Neural progenitor cell (in vitro differentiated cells): ENCODE results near the gene RNF212. TPM values are rescaled to one million over a fixed set of nuclear protein-coding genes. Genes with fewer than 3 reads are reported as not detected.

Experiments
- DNase-seq: peaks from one replicate; pipeline ENCODE4 v3.0.0-alpha.2; 2016; ENCODE audit warnings: low spot score
- H2AFZ ChIP-seq: fragments of 200-600 bp; sonication (generic); replicated peaks from 2 replicates; pipeline ENCODE4 v1.6.1; 2016; ENCODE audit warnings: antibody characterized with exemption
- H3F3A ChIP-seq: fragments of 200-600 bp; sonication (generic); 2 replicates; pipeline ENCODE4 v1.6.1; 2016; ENCODE audit warnings: antibody characterized with exemption, low read depth
- H3K27ac ChIP-seq: fragments of 200-600 bp; sonication (generic); 2 replicates; pipeline ENCODE4 v1.5.1; 2016; ENCODE audit warnings: mild to moderate bottlenecking
- H3K27me3 ChIP-seq: fragments of 200-600 bp; sonication (generic); 2 replicates; pipeline ENCODE4 v1.6.1; 2016; ENCODE audit warnings: mild to moderate bottlenecking, moderate library complexity
- H3K36me3 ChIP-seq: fragments of 200-600 bp; sonication (generic); 2 replicates; pipeline ENCODE4 v1.5.1; 2016
- H3K4me1 ChIP-seq: fragments of 200-600 bp; sonication (generic); 2 replicates; pipeline ENCODE4 v1.6.1; 2016; ENCODE audit warnings: mixed run types
- H3K4me2 ChIP-seq: fragments of 200-600 bp; sonication (generic); 2 replicates; pipeline ENCODE4 v1.6.1; 2016
- H3K4me3 ChIP-seq: fragments of 200-600 bp; sonication (generic); 2 replicates; pipeline ENCODE4 v1.5.1; 2016
- H3K79me2 ChIP-seq: fragments of 200-600 bp; sonication (generic); 2 replicates; pipeline ENCODE4 v1.6.1; 2016; ENCODE audit warnings: low read depth
- H3K9ac ChIP-seq: fragments of 200-600 bp; sonication (generic); 2 replicates; pipeline ENCODE4 v1.6.1; 2016
- H3K9me3 ChIP-seq: fragments of 200-600 bp; sonication (generic); 2 replicates; pipeline ENCODE4 v1.5.1; 2016; ENCODE audit warnings: low read depth
- H4K20me1 ChIP-seq: fragments of 200-600 bp; sonication (generic); 2 replicates; pipeline ENCODE4 v1.6.1; 2016; ENCODE audit warnings: low read depth
- H3K27ac Mint-ChIP-seq: 3 replicates; pipeline ENCODE4 v1.8.0; 2021; ENCODE audit warnings: mixed read lengths
- H3K27me3 Mint-ChIP-seq: 2 replicates; pipeline ENCODE4 v1.8.0; 2022; ENCODE audit warnings: low read depth, mild to moderate bottlenecking, inconsistent platforms, moderate library complexity, mixed read lengths; ENCODE audit not compliant: insufficient read depth
- H3K36me3 Mint-ChIP-seq: 3 replicates; pipeline ENCODE4 v1.8.0; 2021; ENCODE audit warnings: mixed read lengths
- H3K4me1 Mint-ChIP-seq: 3 replicates; pipeline ENCODE4 v1.8.0; 2021; ENCODE audit warnings: mixed read lengths
- H3K4me3 Mint-ChIP-seq: 3 replicates; pipeline ENCODE4 v1.8.0; 2021; ENCODE audit warnings: mild to moderate bottlenecking, moderate library complexity, mixed read lengths
- H3K9me3 Mint-ChIP-seq: 3 replicates; pipeline ENCODE4 v1.8.0; 2020; ENCODE audit warnings: mixed read lengths
- CTCF ChIP-seq: fragments of 200-600 bp; sonication (generic); IDR thresholded peaks from 2 replicates; pipeline ENCODE4 v1.5.1; 2017; ENCODE audit warnings: antibody characterized with exemption, mild to moderate bottlenecking
- EZH2 ChIP-seq: fragments of 200-600 bp; sonication (generic); IDR thresholded peaks from 2 replicates; pipeline ENCODE4 v1.6.1; 2017; ENCODE audit warnings: antibody characterized with exemption, mild to moderate bottlenecking, moderate library complexity
- EZH2phosphoT487 ChIP-seq: fragments of 200-600 bp; sonication (generic); IDR thresholded peaks from 2 replicates; pipeline ENCODE4 v1.6.1; 2017; ENCODE audit warnings: antibody characterized with exemption
- total RNA-seq: library from RNA; depleted of rRNA; stranded (reverse); fragments of >200 nt; gene quantifications from 2 replicates; pipeline ENCODE4 v1.2.3, GENCODE V29; 2015; ENCODE audit warnings: low replicate concordance

The RNF212 gene
- 3.4 and 3.7 TPM in 2 replicates for total RNA-seq

GRCh38 chr4:1113311-1114009, at the start of gene RNF212:
TSS of gene RNF212 (minus strand) at chr4:1113564. CDS start at chr4:1113464, 100 bp downstream.
- Histone ChIP-seq H3K9ac (no peak within 1 kb of the TSS), H3K4me3 (peak within 1 kb of the TSS; percentile 27), H3K4me2 (peak within 1 kb of the TSS; percentile 70), H3K9me3 (no peaks in the 10 kb centered on the region), H3K27me3 (peaks cover 90% of the 10 kb centered on the region), H3F3A (no peaks in the 10 kb centered on the region), H4K20me1 (no peaks in the 10 kb centered on the region), H3K36me3 (no peaks in the 10 kb centered on the region), H3K4me1 (no peaks in the 10 kb centered on the region), H3K27ac (no peak within 1 kb of the TSS), H3K79me2 (no peaks in the 10 kb centered on the region), H2AFZ (peak within 1 kb of the TSS; percentile 95)
- DNase-seq, result peak; percentile 39
- no peaks in the 10 kb centered on the region for H3K36me3 Mint-ChIP-seq
- H3K4me3 Mint-ChIP-seq, result no peak within 1 kb of the TSS
- peak; percentile 51 for TF ChIP-seq EZH2
- TF ChIP-seq EZH2phosphoT487, result no peak
- no peak for TF ChIP-seq CTCF
- peaks cover 3% of the 10 kb centered on the region for H3K9me3 Mint-ChIP-seq
- no peak within 1 kb of the TSS for H3K27ac Mint-ChIP-seq
- peaks cover 22% of the 10 kb centered on the region for H3K4me1 Mint-ChIP-seq
- peaks cover 10% of the 10 kb centered on the region for H3K27me3 Mint-ChIP-seq

- Histone ChIP-seq H3K9me3 (no peaks in the 10 kb centered on the region), H3K4me2 (no peak overlapping the region), H3K4me1 (no peaks in the 10 kb centered on the region), H2AFZ (no peak overlapping the region), H3K9ac (no peak overlapping the region), H4K20me1 (no peaks in the 10 kb centered on the region), H3K79me2 (no peaks in the 10 kb centered on the region), H3F3A (no peaks in the 10 kb centered on the region), H3K36me3 (no peaks in the 10 kb centered on the region), H3K27me3 (peaks cover 77% of the 10 kb centered on the region), H3K27ac (no peak overlapping the region), H3K4me3 (no peak overlapping the region)
- Mint-ChIP-seq H3K27me3 (peaks cover 5% of the 10 kb centered on the region), H3K4me3 (no peak overlapping the region), H3K9me3 (peaks cover 14% of the 10 kb centered on the region), H3K4me1 (no peaks in the 10 kb centered on the region), H3K36me3 (no peaks in the 10 kb centered on the region), H3K27ac (no peak overlapping the region)
- DNase-seq, result no peak
- no peak for TF ChIP-seq CTCF
- no peak for TF ChIP-seq EZH2phosphoT487
- TF ChIP-seq EZH2, result no peak
Measured at GRCh38 chr4:1160351-1160750, 47.0 kb upstream of the RNF212 start.

GRCh38 chr4:1156069-1156468, 42.7 kb upstream of the RNF212 start:
- no peak overlapping the region for H3K27ac ChIP-seq
- no peaks in the 10 kb centered on the region for H3K36me3 Mint-ChIP-seq

More at GRCh38 chr4:1156069-1156468, 42.7 kb upstream of the RNF212 start:
- H3K27me3 Mint-ChIP-seq, result peaks cover 10% of the 10 kb centered on the region
- H3K79me2 ChIP-seq, result no peaks in the 10 kb centered on the region
- no peaks in the 10 kb centered on the region for H3K4me1 ChIP-seq
- no peak overlapping the region for H2AFZ ChIP-seq
- no peak overlapping the region for H3K4me2 ChIP-seq
- no peaks in the 10 kb centered on the region for H4K20me1 ChIP-seq
- H3K9me3 ChIP-seq, result no peaks in the 10 kb centered on the region
- H3K4me3 Mint-ChIP-seq, result no peak overlapping the region
- no peak for DNase-seq
- H3K9ac ChIP-seq, result no peak overlapping the region
- H3K9me3 Mint-ChIP-seq, result peaks cover 10% of the 10 kb centered on the region
- H3K4me1 Mint-ChIP-seq, result no peaks in the 10 kb centered on the region
- no peak overlapping the region for H3K4me3 ChIP-seq
- no peaks in the 10 kb centered on the region for H3F3A ChIP-seq
- H3K27ac Mint-ChIP-seq, result no peak overlapping the region
- TF ChIP-seq CTCF, result no peak
- no peak for TF ChIP-seq EZH2phosphoT487
- TF ChIP-seq EZH2, result no peak
- peaks cover 84% of the 10 kb centered on the region for H3K27me3 ChIP-seq
- no peaks in the 10 kb centered on the region for H3K36me3 ChIP-seq
